Mucosa of descending colon (tissue), 3 donors: ENCODE data around the gene ZFP69. TPM values are rescaled to one million over a fixed set of nuclear protein-coding genes. Genes with fewer than 3 reads are reported as not detected.

Experiments
- ATAC-seq: fragments of 200-7000 bp; cut with Tn5 transposase; one replicate; pipeline ENCODE4 v1.9.1; 2020; ENCODE audit warnings: mild to moderate bottlenecking, moderate library complexity
- DNase-seq, 3 donors: peaks; one replicate each; pipeline ENCODE4 v3.0.0-alpha.2; 2020
- H3K36me3 ChIP-seq: fragments of 200-600 bp; one replicate; pipeline ENCODE4 v1.8.0; 2021; ENCODE audit warnings: low read depth, mild to moderate bottlenecking
- H3K4me1 ChIP-seq: fragments of 200-600 bp; one replicate; pipeline ENCODE4 v1.8.0; 2021; ENCODE audit warnings: low read depth, mild to moderate bottlenecking
- H3K4me3 ChIP-seq: fragments of 200-600 bp; one replicate; pipeline ENCODE4 v1.8.0; 2021; ENCODE audit warnings: mild to moderate bottlenecking
- H3K9me3 ChIP-seq: fragments of 200-600 bp; one replicate; pipeline ENCODE4 v1.8.0; 2021; ENCODE audit warnings: mild to moderate bottlenecking
- CTCF ChIP-seq: fragments of 200-600 bp; IDR thresholded peaks from one replicate; pipeline ENCODE4 v1.8.0; 2022; ENCODE audit warnings: antibody characterized with exemption, mild to moderate bottlenecking
- intact Hi-C, 2 donors: fragments of 100-400 bp; cut with DNase I in 1 of 2; cut with micrococcal nuclease in 1 of 2; formaldehyde crosslinking; loops; one replicate each; pipeline versions ENCODE4 v1.11.0 to v1.11.1; 2022; cut with DNase I, micrococcal nuclease
- total RNA-seq, 3 donors: library from RNA; stranded (reverse); fragmentation: NEBNext Ultra II Directional in 2 of 3; extraction: Animal tissue kit (Norgen Biotek cat#: 25700) in 2 of 3; gene quantifications; one replicate each; pipeline versions ENCODE4 v1.2.1 to v1.2.4, GENCODE V29; 2021 to 2023
- donor health status: DM: no; HTN: no; CAD: no; lungs with moderate emphysema.
- donor health status: DM: no; HTN: no; CAD: no.
- donor health status: DM: no; HTN: yes; CAD: no.

Gene ZFP69
- total RNA-seq, 3 donors from 2014 or later = 2.7 to 4.6 (median 2.8) TPM

- no peaks in the 10 kb centered on the region for H3K4me1 ChIP-seq
- DNase-seq (no peak), ATAC-seq (no peak)
- H3K9me3 ChIP-seq = peaks cover 67% of the 10 kb centered on the region
- no peak overlapping the region for H3K4me3 ChIP-seq
- no peak for TF ChIP-seq CTCF
- intact Hi-C loops = no loop called here
- no peaks in the 10 kb centered on the region for H3K36me3 ChIP-seq
Measured at GRCh38 chr1:40454873-40455272, 22.2 kb upstream of the ZFP69 start.

- peaks cover 100% of the 10 kb centered on the region for H3K9me3 ChIP-seq
- no peak for DNase-seq
- intact Hi-C loops = no loop called here
Measured at GRCh38 chr1:40462956-40463590, 14.0 kb upstream of the ZFP69 start.

GRCh38 chr1:40469327-40469726, 7.8 kb upstream of the ZFP69 start:
- intact Hi-C loops = no loop called here
- no peak for DNase-seq
- Histone ChIP-seq H3K4me1 (no peaks in the 10 kb centered on the region), H3K9me3 (peaks cover 72% of the 10 kb centered on the region), H3K36me3 (no peaks in the 10 kb centered on the region), H3K4me3 (no peak overlapping the region)
- ATAC-seq = no peak
- TF ChIP-seq CTCF = no peak

More at GRCh38 chr1:40462956-40463590, 14.0 kb upstream of the ZFP69 start:
- Histone ChIP-seq H3K4me3 (no peak overlapping the region), H3K4me1 (no peaks in the 10 kb centered on the region), H3K36me3 (no peaks in the 10 kb centered on the region)
- ATAC-seq = no peak
- no peak for TF ChIP-seq CTCF

- Histone ChIP-seq H3K9me3 (peaks cover 28% of the 10 kb centered on the region), H3K36me3 (no peaks in the 10 kb centered on the region)
Measured at GRCh38 chr1:40475268-40475667, 1.8 kb upstream of the ZFP69 start.

GRCh38 chr1:40477678-40478053, 576 bp downstream of the ZFP69 start:
- H3K36me3 ChIP-seq = no peaks in the 10 kb centered on the region
- DNase-seq (peak in 2 of 3 donors; percentile 15 to 38), ATAC-seq (peak; percentile 50)
- H3K4me3 ChIP-seq = peak overlapping the region; percentile 80
- peaks cover 15% of the 10 kb centered on the region for H3K9me3 ChIP-seq
- H3K4me1 ChIP-seq = peaks cover 6% of the 10 kb centered on the region
- intact Hi-C loops = no loop called here
- no peak for TF ChIP-seq CTCF

More at GRCh38 chr1:40475268-40475667, 1.8 kb upstream of the ZFP69 start:
- no peak for DNase-seq
- no peak for ATAC-seq
- intact Hi-C loops = no loop called here
- Histone ChIP-seq H3K4me1 (peaks cover 6% of the 10 kb centered on the region), H3K4me3 (no peak overlapping the region)
- TF ChIP-seq CTCF = no peak

- Histone ChIP-seq H3K4me1 (peaks cover 6% of the 10 kb centered on the region), H3K36me3 (no peaks in the 10 kb centered on the region), H3K4me3 (no peak overlapping the region), H3K9me3 (peaks cover 15% of the 10 kb centered on the region)
- no peak for TF ChIP-seq CTCF
- ATAC-seq (no peak), DNase-seq (no peak)
- intact Hi-C loops = no loop called here
Measured at GRCh38 chr1:40478276-40478675, 1.2 kb downstream of the ZFP69 start.
